ENCODE measurements around the gene GPR84.

Gene GPR84

GRCh38 chr12:54364413-54364812 lies at the start of gene GPR84:
Gene GPR84, minus strand, starts transcription at chr12:54364486. Its CDS starts 635 bp downstream, at chr12:54363851.
- DNase-seq: no peak

GRCh38 chr12:54413284-54414190 lies 49.3 kb upstream of the GPR84 start:
- DNase-seq: no peak

- no peak for DNase-seq
Measured at GRCh38 chr12:54412786-54413185, 48.5 kb upstream of the GPR84 start.

- DNase-seq: no peak
Measured at GRCh38 chr12:54412348-54412747, 48.1 kb upstream of the GPR84 start.

- no peak for DNase-seq
Measured at GRCh38 chr12:54411391-54412241, 47.3 kb upstream of the GPR84 start.

- no peak for DNase-seq
Measured at GRCh38 chr12:54409267-54409666, 45.0 kb upstream of the GPR84 start.

GRCh38 chr12:54407183-54407905 lies 43.1 kb upstream of the GPR84 start:
- DNase-seq: no peak

GRCh38 chr12:54405573-54405972 lies 41.3 kb upstream of the GPR84 start:
- no peak for DNase-seq

- no peak for DNase-seq
Measured at GRCh38 chr12:54405106-54405505, 40.8 kb upstream of the GPR84 start.

GRCh38 chr12:54404061-54405004 lies 40.0 kb upstream of the GPR84 start:
- no peak for DNase-seq

- DNase-seq: no peak
Measured at GRCh38 chr12:54401119-54401518, 36.8 kb upstream of the GPR84 start.

- peak in 1 of 2 experiments; percentile 80 for DNase-seq
Measured at GRCh38 chr12:54398995-54399793, 34.9 kb upstream of the GPR84 start.

GRCh38 chr12:54398218-54398617 lies 33.9 kb upstream of the GPR84 start:
- DNase-seq: no peak

- DNase-seq: no peak
Measured at GRCh38 chr12:54397157-54397556, 32.9 kb upstream of the GPR84 start.

- DNase-seq: no peak
Measured at GRCh38 chr12:54395545-54395944, 31.3 kb upstream of the GPR84 start.

GRCh38 chr12:54394986-54395385 lies 30.7 kb upstream of the GPR84 start:
- DNase-seq: no peak

GRCh38 chr12:54394281-54394719 lies 30.0 kb upstream of the GPR84 start:
- no peak for DNase-seq

- no peak for DNase-seq
Measured at GRCh38 chr12:54393743-54394142, 29.5 kb upstream of the GPR84 start.

- DNase-seq: no peak
Measured at GRCh38 chr12:54393207-54393609, 28.9 kb upstream of the GPR84 start.

- DNase-seq: no peak
Measured at GRCh38 chr12:54392485-54393206, 28.4 kb upstream of the GPR84 start.

All from cerebellar nuclear complex (tissue), 1 donor.